ENCODE results near the gene NEGR1.

NEGR1 gene

DNA sequence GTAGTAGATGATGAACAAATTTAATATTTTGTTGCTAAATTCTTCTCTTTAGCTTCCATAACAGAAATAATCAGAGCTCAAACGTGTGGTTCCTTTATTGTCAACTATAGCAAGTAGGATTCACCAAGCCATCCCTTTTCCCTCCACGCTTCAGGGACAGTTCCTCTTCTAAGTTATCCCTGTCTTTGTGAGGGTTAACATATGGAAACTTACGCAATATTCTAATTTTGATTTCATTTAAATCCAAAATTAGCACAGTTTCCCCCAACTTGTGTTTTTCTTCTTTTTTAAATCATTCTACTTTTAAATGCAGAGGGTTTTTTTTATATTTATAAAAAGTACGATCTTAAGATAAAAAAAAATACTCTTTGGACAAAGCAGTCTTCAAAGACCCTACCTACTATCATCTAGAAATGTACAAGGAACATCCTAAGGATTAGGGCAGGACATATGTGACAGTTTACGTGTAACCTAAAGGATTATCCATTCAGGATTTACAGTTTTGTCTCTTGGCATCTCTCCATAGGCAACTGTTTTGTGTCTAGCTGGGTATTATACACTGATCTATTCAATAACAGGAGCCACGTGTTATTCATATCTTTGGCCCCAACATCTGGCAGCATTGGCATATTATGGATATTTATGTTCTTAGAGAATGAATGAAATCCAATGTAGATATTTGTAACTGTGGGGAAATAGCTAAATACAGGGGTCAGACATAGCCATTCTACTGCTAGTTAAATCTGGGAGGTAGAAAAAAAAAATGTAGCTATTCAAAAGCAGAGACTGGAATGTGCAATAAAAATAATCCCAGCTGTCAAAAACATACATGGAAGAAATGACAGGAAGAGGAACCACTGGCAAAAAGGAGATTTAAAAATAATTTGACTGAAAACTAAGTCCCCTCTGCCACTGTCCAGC lies 272.9 kb downstream of the NEGR1 start:
- TF ChIP-seq CTCF (IDR thresholded peaks at IDR 0.05; ENCODE audit: insufficient read depth, low read depth, low read length, missing control alignments) = no peak
- H3K4me3 ChIP-seq (ENCODE audit: low read length) = no peak overlapping the region
- no peak for DNase-seq (ENCODE audit: low read depth)

GRCh38 chr1:72007312-72007711 lies 275.0 kb downstream of the NEGR1 start:
- TF ChIP-seq CTCF (IDR thresholded peaks at IDR 0.05; ENCODE audit: insufficient read depth, low read depth, low read length, missing control alignments) = no peak
- no peak for DNase-seq (ENCODE audit: low read depth)
- no peak overlapping the region for H3K4me3 ChIP-seq (ENCODE audit: low read length)

GRCh38 chr1:72006092-72006491 lies 276.2 kb downstream of the NEGR1 start:
- H3K4me3 ChIP-seq (ENCODE audit: low read length) = no peak overlapping the region
- DNase-seq (ENCODE audit: low read depth) = no peak
- TF ChIP-seq CTCF (IDR thresholded peaks at IDR 0.05; ENCODE audit: insufficient read depth, low read depth, low read length, missing control alignments) = no peak

DNA sequence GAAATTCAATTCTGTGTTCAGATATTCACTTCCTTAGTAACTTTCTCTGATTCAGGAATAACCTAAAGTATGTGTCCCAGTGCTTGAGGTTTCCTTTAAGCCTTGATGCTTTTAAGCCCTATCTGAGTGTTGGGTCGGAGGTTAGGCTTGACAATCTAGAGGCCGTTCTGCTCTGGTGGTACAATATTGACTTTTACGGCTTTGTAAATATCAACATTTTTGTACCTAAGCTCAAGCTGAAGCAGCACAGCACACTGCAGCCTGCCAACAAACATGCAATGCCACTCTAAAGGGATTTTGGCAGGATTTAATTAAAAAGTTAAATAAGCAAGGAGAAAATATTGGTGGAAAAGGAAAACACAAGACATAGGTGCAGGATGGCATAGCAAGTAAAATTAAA lies 279.2 kb downstream of the NEGR1 start:
- no peak for TF ChIP-seq CTCF (IDR thresholded peaks at IDR 0.05; ENCODE audit: insufficient read depth, low read depth, low read length, missing control alignments)
- no peak for DNase-seq (ENCODE audit: low read depth)
- no peak overlapping the region for H3K4me3 ChIP-seq (ENCODE audit: low read length)

- H3K4me3 ChIP-seq (ENCODE audit: low read length) = no peak overlapping the region
- no peak for TF ChIP-seq CTCF (IDR thresholded peaks at IDR 0.05; ENCODE audit: insufficient read depth, low read depth, low read length, missing control alignments)
- peak; percentile 88 for DNase-seq (ENCODE audit: low read depth)
These were observed 281.5 kb downstream of the NEGR1 start for GRCh38 chr1:72000809-72001208.

- DNase-seq (ENCODE audit: low read depth) = no peak
- no peak overlapping the region for H3K4me3 ChIP-seq (ENCODE audit: low read length)
- TF ChIP-seq CTCF (IDR thresholded peaks at IDR 0.05; ENCODE audit: insufficient read depth, low read depth, low read length, missing control alignments) = no peak
These were observed 287.7 kb downstream of the NEGR1 start for GRCh38 chr1:71994646-71995045.

GRCh38 chr1:71987181-71987580 lies 295.2 kb downstream of the NEGR1 start:
- no peak for TF ChIP-seq CTCF (IDR thresholded peaks at IDR 0.05; ENCODE audit: insufficient read depth, low read depth, low read length, missing control alignments)
- H3K4me3 ChIP-seq (ENCODE audit: low read length) = no peak overlapping the region
- DNase-seq (ENCODE audit: low read depth) = no peak
